Mesenteric fat pad (tissue), 1 donor: Measurements from ENCODE around the gene NT5DC1. TPM values are rescaled to one million over a fixed set of nuclear protein-coding genes. Genes with fewer than 3 reads are reported as not detected.
"Not testable (repeated sequence)": the region's sequence is repeated elsewhere in the genome, so short reads cannot be mapped to it uniquely, and the experiment has no call there.

Source experiments
- DNase-seq: peaks from one replicate; pipeline ENCODE4 v3.0.0-alpha.2; 2020; ENCODE audit warnings: low spot score
- total RNA-seq: library from RNA; stranded (reverse); fragmentation: NEBNext Ultra II Directional; extraction: Animal tissue kit (Norgen Biotek cat#: 25700); gene quantifications from one replicate; pipeline ENCODE4 v1.2.1, GENCODE V29; 2021
- donor health status: DM: yes; HTN: yes; CAD: no.

The NT5DC1 gene
- total RNA-seq, 1 donor from 2014 or later = 38.4 TPM

GRCh38 chr6:116088946-116089345, 11.7 kb upstream of the NT5DC1 start:
- DNase-seq = no peak

GRCh38 chr6:116090251-116090650, 10.4 kb upstream of the NT5DC1 start:
- no peak for DNase-seq

- no peak for DNase-seq
Observed at GRCh38 chr6:116094041-116094440, 6.6 kb upstream of the NT5DC1 start.

DNA sequence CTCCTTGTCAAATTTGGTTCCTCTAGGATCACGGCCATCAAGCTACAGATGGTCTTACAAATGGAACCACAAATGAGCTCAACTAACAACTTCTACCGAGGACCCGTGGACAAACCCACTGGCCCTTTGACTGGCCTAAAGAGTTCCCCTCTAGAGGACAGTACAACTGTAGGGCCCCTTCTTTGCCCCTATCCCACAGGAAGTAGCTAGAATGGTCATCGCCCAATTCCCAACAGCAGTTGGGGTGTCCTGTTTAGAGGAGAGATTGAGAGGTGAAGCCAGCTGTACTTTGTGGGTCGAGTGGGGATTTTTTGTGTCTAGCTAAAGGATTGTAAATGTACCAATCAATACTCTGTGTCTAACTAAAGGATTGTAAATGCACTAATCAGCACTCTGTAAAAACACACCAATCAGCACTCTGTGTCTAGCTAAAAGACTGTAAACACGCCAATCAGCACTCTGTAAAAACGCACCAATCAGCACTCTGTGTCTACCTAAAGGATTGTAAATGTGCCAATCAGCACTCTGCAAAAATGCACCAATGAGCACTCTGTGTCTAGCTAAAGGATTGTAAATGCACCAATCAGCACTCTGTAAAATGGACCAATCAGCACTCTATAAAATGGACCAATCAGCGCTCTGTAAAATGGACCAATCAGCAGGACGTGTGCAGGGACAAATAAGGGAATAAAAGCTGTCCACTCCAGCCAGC, 4.4 kb upstream of the NT5DC1 start:
- DNase-seq = not testable (repeated sequence)

GRCh38 chr6:116096979-116097816, 3.5 kb upstream of the NT5DC1 start:
- DNase-seq = no peak

GRCh38 chr6:116099036-116099435, 1.6 kb upstream of the NT5DC1 start:
- no peak for DNase-seq

GRCh38 chr6:116101302-116101718, 657 bp downstream of the NT5DC1 start:
- DNase-seq = no peak

- DNase-seq = no peak
Observed at GRCh38 chr6:116101790-116102189, 1.1 kb downstream of the NT5DC1 start.

- no peak for DNase-seq
Observed at GRCh38 chr6:116102873-116103272, 2.2 kb downstream of the NT5DC1 start.

GRCh38 chr6:116104636-116105035, 4.0 kb downstream of the NT5DC1 start:
- no peak for DNase-seq

DNA sequence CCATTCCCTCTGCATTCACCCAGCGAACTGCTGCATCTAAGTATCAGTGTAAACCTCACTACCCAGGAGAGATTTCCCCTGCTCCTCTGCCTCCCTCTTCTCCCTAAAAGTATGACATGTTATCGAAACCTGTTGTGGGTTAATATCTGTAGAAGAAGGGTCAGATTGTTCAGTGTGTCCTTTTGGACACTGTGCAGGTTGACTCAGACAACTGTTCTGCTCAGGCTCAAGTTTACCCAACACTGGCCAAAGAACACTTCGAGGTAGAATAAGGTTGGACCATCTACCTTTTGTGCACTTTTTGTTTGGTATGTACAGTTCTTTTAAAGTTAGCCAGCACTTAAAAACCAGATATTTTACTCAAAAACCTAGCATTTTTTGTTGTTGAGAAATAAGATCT, 4.6 kb downstream of the NT5DC1 start:
- DNase-seq = no peak

DNA sequence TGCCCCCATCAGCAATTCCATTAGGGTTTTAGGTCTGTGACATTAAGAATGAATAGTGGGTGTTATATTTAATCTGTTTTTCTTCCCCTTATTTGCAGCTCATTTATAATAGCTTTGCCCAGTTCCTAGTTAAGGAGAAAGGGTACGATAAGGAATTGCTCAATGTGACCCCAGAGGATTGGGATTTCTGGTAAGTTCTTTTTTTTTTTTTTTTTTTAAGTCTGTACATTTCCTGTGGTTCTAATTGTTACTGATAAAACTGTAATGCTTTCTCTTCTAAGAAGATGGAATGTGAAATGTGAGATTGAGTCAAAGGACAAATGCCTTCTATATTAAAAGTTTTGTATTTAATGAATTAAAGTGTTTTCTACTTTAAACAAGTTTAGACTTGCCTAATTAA, 5.5 kb downstream of the NT5DC1 start:
- DNase-seq = no peak

DNA sequence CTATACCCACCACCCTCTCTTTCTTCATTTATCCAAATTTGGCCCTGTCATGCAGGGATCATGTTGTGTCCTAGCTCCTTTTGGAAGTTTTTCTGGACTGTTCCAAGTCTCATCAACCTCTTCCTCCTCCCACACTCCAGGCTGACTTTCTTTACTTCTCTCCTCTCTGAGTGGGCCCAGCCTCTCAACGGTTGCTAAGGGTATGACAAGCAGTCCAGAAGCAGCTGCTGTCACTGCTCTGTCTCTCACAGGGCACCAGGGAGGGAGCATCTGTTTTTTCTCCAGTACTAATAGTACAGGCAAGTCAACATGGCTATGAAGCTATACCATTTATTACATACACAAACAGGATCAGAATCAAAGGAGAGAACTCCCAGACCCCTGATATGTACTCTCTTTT, 8.2 kb downstream of the NT5DC1 start:
- DNase-seq = no peak

GRCh38 chr6:116111552-116112528, 11.2 kb downstream of the NT5DC1 start:
- no peak for DNase-seq

- no peak for DNase-seq
Observed at GRCh38 chr6:116113386-116113785, 12.7 kb downstream of the NT5DC1 start.

DNA sequence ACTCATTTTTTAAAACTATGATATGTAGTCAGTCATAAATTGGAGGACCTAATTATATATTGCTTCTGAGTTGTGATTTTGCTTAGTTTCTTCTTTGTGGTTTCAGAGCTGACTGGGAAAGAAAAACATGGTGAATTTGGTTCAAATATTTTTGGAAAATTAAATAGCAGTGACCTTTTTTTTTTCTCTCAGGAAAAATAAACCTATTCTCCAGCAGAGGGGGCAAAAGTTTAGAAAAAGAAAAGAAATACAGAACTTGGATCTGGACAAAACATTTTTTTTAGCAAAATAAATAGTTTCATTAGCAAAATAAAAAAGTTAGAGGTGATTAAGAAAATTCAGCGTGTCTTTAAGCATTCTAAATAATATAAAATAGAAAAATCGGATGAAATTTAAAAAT, 15.1 kb downstream of the NT5DC1 start:
- no peak for DNase-seq

GRCh38 chr6:116118608-116119007, 18.0 kb downstream of the NT5DC1 start:
- no peak for DNase-seq

DNA sequence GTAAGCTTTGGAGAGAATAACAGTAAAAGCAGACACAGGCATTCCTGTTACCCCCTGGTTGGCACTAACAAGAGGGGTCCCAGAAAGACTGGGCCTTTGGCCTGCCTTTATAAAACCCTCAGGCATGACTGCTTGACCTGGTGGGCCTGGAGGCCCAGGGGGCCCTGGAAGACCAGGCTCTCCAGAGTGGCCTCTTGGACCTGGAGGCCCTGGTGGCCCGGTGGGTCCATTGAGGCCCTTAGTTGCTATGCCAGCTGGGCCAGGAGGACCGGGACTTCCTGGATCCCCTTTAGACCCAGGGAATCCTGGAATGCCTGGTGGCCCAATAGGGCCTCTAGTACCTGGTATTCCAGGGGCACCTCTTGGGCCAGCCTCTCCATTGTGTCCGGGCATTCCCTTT, 19.8 kb downstream of the NT5DC1 start:
- no peak for DNase-seq

DNA sequence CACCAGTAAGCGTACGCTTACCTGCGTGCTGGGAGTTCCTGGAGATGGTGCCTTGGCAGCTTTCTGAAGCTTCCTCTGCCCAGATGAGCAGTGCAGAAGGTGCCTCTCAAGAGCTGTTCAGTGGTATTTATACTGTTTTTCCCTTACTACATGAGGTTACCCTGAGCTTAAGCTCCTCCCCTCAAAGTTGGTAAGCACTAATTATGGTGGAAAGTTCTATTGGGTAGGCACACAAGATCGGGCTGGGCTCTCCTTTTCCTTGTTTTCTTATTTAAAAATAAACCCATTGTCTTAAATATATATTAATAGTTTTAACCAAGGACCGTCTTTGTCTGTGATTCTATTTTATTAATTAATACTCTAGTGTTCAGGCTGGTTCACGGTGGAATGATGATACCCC, 25.4 kb downstream of the NT5DC1 start, which contains the start of gene COL10A1:
TSS of gene COL10A1 (minus strand) at position 101 of the 400 bp plus-strand sequence. CDS start 640 bp downstream, outside the sequence.
- no peak for DNase-seq

GRCh38 chr6:116127771-116128493, 27.3 kb downstream of the NT5DC1 start:
- no peak for DNase-seq

DNA sequence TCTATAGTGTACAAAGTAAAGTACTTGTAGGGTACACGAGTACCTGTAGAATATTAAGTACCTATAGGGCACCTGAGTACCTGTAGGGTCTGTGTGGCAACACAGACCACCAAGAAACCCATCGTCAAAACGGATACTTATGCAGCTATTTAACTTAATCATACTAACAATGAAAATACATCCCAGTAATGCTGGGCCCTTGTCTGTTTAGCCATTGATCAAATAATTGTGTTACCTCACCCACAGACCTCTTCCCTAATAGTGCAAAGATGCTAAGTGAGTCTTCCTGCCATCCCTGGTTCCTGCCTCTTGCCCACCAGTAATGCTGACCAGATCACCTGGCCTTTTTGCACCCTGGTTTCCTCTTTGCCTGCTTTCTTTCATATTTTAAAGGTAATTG, 32.8 kb downstream of the NT5DC1 start:
- DNase-seq = no peak
